OCI-LY1 (cell line): Measurements from ENCODE around the gene TMEM204.

Source experiments
- EZH2 ChIP-seq: fragments of 200-600 bp; sonication (generic), shearing (Covaris generic); IDR thresholded peaks from 2 replicates; pipeline ENCODE4 v1.8.0; 2017; ENCODE audit warnings: borderline replicate concordance, mixed run types, mild to moderate bottlenecking, antibody characterized with exemption, low read length, moderate library complexity, mixed read lengths
- TF ChIP-seq, protein P1 (sequence below): fragments of 200-600 bp; sonication (generic), shearing (Covaris generic); IDR thresholded peaks from 2 replicates; pipeline ENCODE4 v1.5.1; 2017; ENCODE audit warnings: mild to moderate bottlenecking, antibody characterized with exemption, low read length, moderate library complexity, mixed read lengths

DNA sequence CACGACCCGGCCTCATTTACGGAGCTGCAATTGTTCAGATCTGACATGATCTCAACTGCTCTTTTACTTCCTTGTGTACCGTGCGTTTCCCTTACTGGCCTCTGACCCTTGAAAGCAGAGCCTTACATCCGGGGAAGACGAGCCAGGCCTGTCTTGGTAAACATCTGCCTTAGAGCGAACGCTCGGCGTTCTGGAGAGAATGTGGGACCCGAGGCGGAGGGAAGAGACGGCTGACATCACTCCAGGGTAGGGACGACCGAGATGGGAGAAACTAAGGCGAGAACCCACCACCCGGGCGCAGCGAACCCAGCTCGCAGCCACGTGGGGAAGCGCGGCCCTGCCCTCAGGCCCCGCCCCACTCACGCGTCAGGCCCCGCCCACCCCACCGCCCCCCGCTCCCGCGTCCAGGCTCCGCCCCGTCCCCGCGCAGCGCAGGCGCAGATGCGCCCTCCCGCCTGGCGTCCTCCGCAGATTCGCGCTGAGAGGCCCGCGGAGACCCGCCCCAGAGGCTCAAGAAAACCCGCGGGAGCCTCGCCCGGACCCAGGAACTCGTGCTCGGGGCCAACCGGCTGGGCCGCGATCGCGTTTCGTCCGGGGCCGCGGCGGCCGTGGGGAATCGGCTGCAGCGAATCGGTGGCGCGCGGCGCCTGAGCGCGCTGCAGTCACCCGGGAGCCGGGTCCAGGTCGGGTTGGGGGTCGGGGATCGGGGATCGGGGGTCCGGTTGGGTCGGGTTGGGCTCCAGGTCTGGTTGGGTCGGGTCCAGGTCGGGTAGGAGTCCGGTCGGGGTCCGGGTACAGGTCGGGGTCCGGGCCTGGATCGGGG, 40.3 kb upstream of the TMEM204 start, which contains the start of gene TELO2:
- TF ChIP-seq, protein P1, sequence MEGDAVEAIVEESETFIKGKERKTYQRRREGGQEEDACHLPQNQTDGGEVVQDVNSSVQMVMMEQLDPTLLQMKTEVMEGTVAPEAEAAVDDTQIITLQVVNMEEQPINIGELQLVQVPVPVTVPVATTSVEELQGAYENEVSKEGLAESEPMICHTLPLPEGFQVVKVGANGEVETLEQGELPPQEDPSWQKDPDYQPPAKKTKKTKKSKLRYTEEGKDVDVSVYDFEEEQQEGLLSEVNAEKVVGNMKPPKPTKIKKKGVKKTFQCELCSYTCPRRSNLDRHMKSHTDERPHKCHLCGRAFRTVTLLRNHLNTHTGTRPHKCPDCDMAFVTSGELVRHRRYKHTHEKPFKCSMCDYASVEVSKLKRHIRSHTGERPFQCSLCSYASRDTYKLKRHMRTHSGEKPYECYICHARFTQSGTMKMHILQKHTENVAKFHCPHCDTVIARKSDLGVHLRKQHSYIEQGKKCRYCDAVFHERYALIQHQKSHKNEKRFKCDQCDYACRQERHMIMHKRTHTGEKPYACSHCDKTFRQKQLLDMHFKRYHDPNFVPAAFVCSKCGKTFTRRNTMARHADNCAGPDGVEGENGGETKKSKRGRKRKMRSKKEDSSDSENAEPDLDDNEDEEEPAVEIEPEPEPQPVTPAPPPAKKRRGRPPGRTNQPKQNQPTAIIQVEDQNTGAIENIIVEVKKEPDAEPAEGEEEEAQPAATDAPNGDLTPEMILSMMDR: no peak; the same call in 1 of the 2 replicates
- no peak for TF ChIP-seq EZH2
